ENCODE data around the gene ENKUR. TPM values are rescaled to one million over a fixed set of nuclear protein-coding genes. Genes with fewer than 3 reads are reported as not detected.
A peak's percentile ranks its signal among the peaks of the same experiment; 100 is the strongest.
"Not testable (repeated sequence)": the region's sequence is repeated elsewhere in the genome, so short reads cannot be mapped to it uniquely, and the experiment has no call there.

Gene ENKUR
- total RNA-seq, 1 experiment from 2014 or later = not detected

- no peak for DNase-seq (ENCODE audit: low read depth)
These were observed 7.3 kb upstream of the ENKUR start for GRCh38 chr10:25023278-25023677.

- DNase-seq (ENCODE audit: low read depth) = no peak
These were observed 2.7 kb upstream of the ENKUR start for GRCh38 chr10:25018703-25019102.

GRCh38 chr10:25017661-25018060 lies 1.7 kb upstream of the ENKUR start:
- DNase-seq (ENCODE audit: low read depth) = no peak

- peak; percentile 16 for DNase-seq (ENCODE audit: low read depth)
These were observed 1.2 kb upstream of the ENKUR start for GRCh38 chr10:25017154-25017590.

GRCh38 chr10:25016376-25017153 lies 607 bp upstream of the ENKUR start, which contains the start of gene THNSL1:
Gene THNSL1 (plus strand): TSS chr10:25016612. CDS start chr10:25023224, 6,612 bp downstream.
- DNase-seq (ENCODE audit: low read depth) = peak; percentile 99

- no peak for DNase-seq (ENCODE audit: low read depth)
These were observed 1.4 kb downstream of the ENKUR start for GRCh38 chr10:25014579-25014978.

- DNase-seq (ENCODE audit: low read depth) = not testable (repeated sequence)
These were observed 4.4 kb downstream of the ENKUR start for GRCh38 chr10:25011591-25011990.

- no peak for DNase-seq (ENCODE audit: low read depth)
These were observed 17.9 kb downstream of the ENKUR start for GRCh38 chr10:24998044-24998443.

GRCh38 chr10:24995072-24995471 lies 20.9 kb downstream of the ENKUR start:
- DNase-seq (ENCODE audit: low read depth) = no peak

GRCh38 chr10:24993237-24993958 lies 22.6 kb downstream of the ENKUR start:
- DNase-seq (ENCODE audit: low read depth) = no peak

GRCh38 chr10:24992512-24993133 lies 23.3 kb downstream of the ENKUR start:
- no peak for DNase-seq (ENCODE audit: low read depth)

GRCh38 chr10:24991298-24991697 lies 24.7 kb downstream of the ENKUR start:
- DNase-seq (ENCODE audit: low read depth) = no peak

- DNase-seq (ENCODE audit: low read depth) = no peak
These were observed 26.1 kb downstream of the ENKUR start for GRCh38 chr10:24989867-24990266.

GRCh38 chr10:24988831-24989640 lies 26.9 kb downstream of the ENKUR start:
- DNase-seq (ENCODE audit: low read depth) = no peak

- no peak for DNase-seq (ENCODE audit: low read depth)
These were observed 31.1 kb downstream of the ENKUR start for GRCh38 chr10:24984906-24985305.

GRCh38 chr10:24983946-24984345 lies 32.0 kb downstream of the ENKUR start:
- no peak for DNase-seq (ENCODE audit: low read depth)

GRCh38 chr10:24983130-24983529 lies 32.8 kb downstream of the ENKUR start:
- no peak for DNase-seq (ENCODE audit: low read depth)

GRCh38 chr10:24982319-24983112 lies 33.4 kb downstream of the ENKUR start:
- DNase-seq (ENCODE audit: low read depth) = no peak

- no peak for DNase-seq (ENCODE audit: low read depth)
These were observed 34.7 kb downstream of the ENKUR start for GRCh38 chr10:24981161-24981710.

GRCh38 chr10:24979685-24980084 lies 36.3 kb downstream of the ENKUR start:
- no peak for DNase-seq (ENCODE audit: low read depth)

- no peak for DNase-seq (ENCODE audit: low read depth)
These were observed 41.0 kb downstream of the ENKUR start for GRCh38 chr10:24974976-24975375.

Measured in Daoy (cell line).